NB4 (cell line): ENCODE data around the gene HEMGN.

Source experiments
- CTCF ChIP-seq: IDR thresholded peaks from one replicate; pipeline ENCODE4 v1.5.1; 2012; ENCODE audit warnings: low read depth, low read length
- MAX ChIP-seq: IDR thresholded peaks from 2 replicates; pipeline ENCODE4 v1.6.1; 2011; ENCODE audit warnings: low read depth, low read length
- MYC ChIP-seq: IDR thresholded peaks from 2 replicates; pipeline ENCODE4 v1.6.1; 2011; ENCODE audit warnings: low read depth, low read length
- POLR2A ChIP-seq: IDR thresholded peaks from 2 replicates; pipeline ENCODE4 v1.6.1; 2011; ENCODE audit warnings: mild to moderate bottlenecking; ENCODE audit not compliant: insufficient read length; ENCODE audit errors: extremely low read depth

GRCh38 chr9:97972753-97973152 is 34.8 kb upstream of the HEMGN start:
- TF ChIP-seq CTCF (no peak), MAX (no peak), POLR2A (no peak), MYC (no peak)
